HepG2 (cell line): ENCODE data around the gene TUT1. TPM values are rescaled to one million over a fixed set of nuclear protein-coding genes. Genes with fewer than 3 reads are reported as not detected.

Experiments used
- ETV5 ChIP-seq: IDR thresholded peaks from 2 replicates; pipeline ENCODE4 v1.6.1; 2018; ENCODE audit warnings: missing biosample characterization, missing genetic modification reagents, inconsistent platforms, borderline replicate concordance
- ETV6 ChIP-seq: sonication (generic); formaldehyde crosslinking; conservative IDR thresholded peaks from 2 replicates; pipeline ENCODE4 v1.4.0; 2020; ENCODE audit warnings: missing genetic modification reagents
- HOXA3 ChIP-seq: sonication (generic); formaldehyde crosslinking; IDR thresholded peaks from 2 replicates; pipeline ENCODE4 v1.5.0; 2020; ENCODE audit warnings: missing genetic modification reagents
- POLR2AphosphoS5 ChIP-seq: IDR thresholded peaks from 2 replicates; pipeline ENCODE4 v1.6.1; 2012; ENCODE audit warnings: low read depth, low read length
- RXRA ChIP-seq: sonication (generic); formaldehyde crosslinking; IDR thresholded peaks from 2 replicates; pipeline ENCODE4 v1.5.1; 2020; ENCODE audit warnings: missing genetic modification reagents
- SOX6 ChIP-seq, 2 experiments: fragments of 450-650 bp in 1 of 2; sonication (generic) in 1 of 2; formaldehyde crosslinking in 1 of 2; IDR thresholded peaks; 2 replicates each; pipeline versions ENCODE4 v1.4.0 to v1.6.1; 2017 to 2020; ENCODE audit warnings: antibody characterized with exemption in 1 of 2, mild to moderate bottlenecking in 1 of 2, missing genetic modification reagents in 1 of 2
- TAF15 ChIP-seq: fragments of 200-400 bp; formaldehyde crosslinking; IDR thresholded peaks from one replicate; pipeline ENCODE4 v1.6.1; 2018; ENCODE audit warnings: mild to moderate bottlenecking, low read depth, low read length; ENCODE audit not compliant: poor library complexity, severe bottlenecking
- TARDBP ChIP-seq: sonication (generic); formaldehyde crosslinking; IDR thresholded peaks from 2 replicates; pipeline ENCODE4 v1.8.0; 2022; ENCODE audit warnings: mild to moderate bottlenecking, missing genetic modification reagents
- YY1 ChIP-seq: IDR thresholded peaks from 2 replicates; pipeline ENCODE4 v1.6.1; 2011; ENCODE audit warnings: low read length, low read depth, moderate library complexity, mild to moderate bottlenecking; ENCODE audit not compliant: insufficient read depth, insufficient replicate concordance
- ZBTB20 ChIP-seq: sonication (generic); formaldehyde crosslinking; IDR thresholded peaks from 2 replicates; pipeline ENCODE4 v1.8.1; 2023; ENCODE audit warnings: missing genetic modification reagents, low read depth, mild to moderate bottlenecking, borderline replicate concordance
- ZFX ChIP-seq: sonication (generic); formaldehyde crosslinking; IDR thresholded peaks from 2 replicates; pipeline ENCODE4 v1.4.0; 2020; ENCODE audit warnings: mild to moderate bottlenecking, low read depth, missing genetic modification reagents, moderate library complexity
- ZNF790 ChIP-seq: sonication (generic); formaldehyde crosslinking; IDR thresholded peaks from 2 replicates; pipeline ENCODE4 v1.8.0; 2022; ENCODE audit warnings: missing genetic modification reagents, mild to moderate bottlenecking, borderline replicate concordance
- polyA plus RNA-seq, 8 experiments: library from polyadenylated mRNA; depleted of rRNA in 3 of 8; stranded (reverse) in 7 of 8; unstranded in 1 of 8; fragments of >200 nt; fragmentation: Illumina TruSeq in 4 of 8; extraction: Trizol in 4 of 8; gene quantifications; 2 replicates each; pipeline versions ENCODE4 v1.2.1 to v1.2.3, GENCODE V29; 2011 to 2016; ENCODE audit warnings: low read depth in 4 of 8, missing spikeins in 1 of 8, mixed read lengths in 1 of 8; ENCODE audit not compliant: insufficient read depth in 1 of 8
- total RNA-seq, 5 experiments: library from RNA; depleted of rRNA; stranded (reverse); fragments of >200 nt; fragmentation: Illumina TruSeq; extraction: Trizol; gene quantifications; 2 replicates each; pipeline ENCODE4 v1.2.3, GENCODE V29; 2016; ENCODE audit warnings: low read depth in 1 of 5
- TF ChIP-seq, protein P1 (sequence below): IDR thresholded peaks from 2 replicates; pipeline ENCODE4 v1.4.0; 2020; ENCODE audit warnings: mild to moderate bottlenecking, missing genetic modification reagents
- TF ChIP-seq, protein P2 (sequence below): sonication (generic); formaldehyde crosslinking; IDR thresholded peaks from 2 replicates; pipeline ENCODE4 v1.8.1; 2023; ENCODE audit warnings: mild to moderate bottlenecking, moderate library complexity, missing genetic modification reagents
- TF ChIP-seq, protein P3 (sequence below): sonication (generic); formaldehyde crosslinking; IDR thresholded peaks from 2 replicates; pipeline ENCODE4 v1.5.1; 2020; ENCODE audit warnings: mild to moderate bottlenecking, missing genetic modification reagents, moderate library complexity
- TF ChIP-seq, protein P4 (sequence below): sonication (generic); formaldehyde crosslinking; IDR thresholded peaks from 2 replicates; pipeline ENCODE4 v1.4.0; 2020; ENCODE audit warnings: missing genetic modification reagents

TUT1 gene
- total and polyA plus RNA-seq, 2 of the 13 experiments (the other 11 are each of a cell fraction or from before 2014, with no cell fraction given) = 9.7 to 14.3 TPM

DNA sequence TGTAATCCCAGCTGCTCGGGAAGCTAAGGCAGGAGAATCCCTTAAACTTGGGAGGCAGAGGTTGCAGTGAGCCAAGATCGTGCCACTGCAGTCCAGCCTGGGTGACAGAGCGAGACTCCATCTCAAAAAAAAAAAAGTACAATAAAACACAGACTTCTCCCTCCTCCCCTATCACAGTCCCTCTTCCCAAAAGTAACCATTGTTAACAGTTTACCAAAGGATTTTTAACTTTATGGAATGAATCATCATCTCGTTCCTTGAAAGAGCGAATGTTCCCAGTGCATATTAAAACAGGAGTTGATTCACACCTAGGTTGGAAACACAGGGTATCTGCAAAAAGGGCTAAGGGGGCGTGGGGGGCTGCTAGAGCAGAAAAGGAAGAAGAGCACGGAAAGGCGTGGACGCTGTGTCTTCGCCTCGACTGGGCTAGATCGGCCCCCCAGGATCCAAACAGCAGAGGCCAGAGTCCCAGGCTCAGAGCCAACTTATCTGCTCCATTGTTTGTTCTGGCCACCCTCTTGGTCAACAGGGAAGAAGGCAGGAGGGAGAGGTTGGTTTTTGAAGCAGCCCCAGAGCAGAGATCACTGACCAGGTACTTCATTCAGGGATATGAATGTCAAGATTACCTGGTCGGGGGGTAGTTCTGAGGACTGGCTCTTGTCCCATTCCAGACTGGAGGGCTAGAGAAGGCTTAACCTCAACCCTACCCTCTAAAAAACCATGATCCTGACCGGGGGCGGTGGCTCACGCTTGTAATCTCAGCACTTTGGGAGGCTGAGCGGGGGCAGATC is 42.6 kb downstream of the TUT1 start (continued):
- TF ChIP-seq, protein P1, sequence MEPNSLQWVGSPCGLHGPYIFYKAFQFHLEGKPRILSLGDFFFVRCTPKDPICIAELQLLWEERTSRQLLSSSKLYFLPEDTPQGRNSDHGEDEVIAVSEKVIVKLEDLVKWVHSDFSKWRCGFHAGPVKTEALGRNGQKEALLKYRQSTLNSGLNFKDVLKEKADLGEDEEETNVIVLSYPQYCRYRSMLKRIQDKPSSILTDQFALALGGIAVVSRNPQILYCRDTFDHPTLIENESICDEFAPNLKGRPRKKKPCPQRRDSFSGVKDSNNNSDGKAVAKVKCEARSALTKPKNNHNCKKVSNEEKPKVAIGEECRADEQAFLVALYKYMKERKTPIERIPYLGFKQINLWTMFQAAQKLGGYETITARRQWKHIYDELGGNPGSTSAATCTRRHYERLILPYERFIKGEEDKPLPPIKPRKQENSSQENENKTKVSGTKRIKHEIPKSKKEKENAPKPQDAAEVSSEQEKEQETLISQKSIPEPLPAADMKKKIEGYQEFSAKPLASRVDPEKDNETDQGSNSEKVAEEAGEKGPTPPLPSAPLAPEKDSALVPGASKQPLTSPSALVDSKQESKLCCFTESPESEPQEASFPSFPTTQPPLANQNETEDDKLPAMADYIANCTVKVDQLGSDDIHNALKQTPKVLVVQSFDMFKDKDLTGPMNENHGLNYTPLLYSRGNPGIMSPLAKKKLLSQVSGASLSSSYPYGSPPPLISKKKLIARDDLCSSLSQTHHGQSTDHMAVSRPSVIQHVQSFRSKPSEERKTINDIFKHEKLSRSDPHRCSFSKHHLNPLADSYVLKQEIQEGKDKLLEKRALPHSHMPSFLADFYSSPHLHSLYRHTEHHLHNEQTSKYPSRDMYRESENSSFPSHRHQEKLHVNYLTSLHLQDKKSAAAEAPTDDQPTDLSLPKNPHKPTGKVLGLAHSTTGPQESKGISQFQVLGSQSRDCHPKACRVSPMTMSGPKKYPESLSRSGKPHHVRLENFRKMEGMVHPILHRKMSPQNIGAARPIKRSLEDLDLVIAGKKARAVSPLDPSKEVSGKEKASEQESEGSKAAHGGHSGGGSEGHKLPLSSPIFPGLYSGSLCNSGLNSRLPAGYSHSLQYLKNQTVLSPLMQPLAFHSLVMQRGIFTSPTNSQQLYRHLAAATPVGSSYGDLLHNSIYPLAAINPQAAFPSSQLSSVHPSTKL (CRISPR knock-in tag) = peak; percentile 79
- TF ChIP-seq ZFX (CRISPR knock-in tag) = peak; percentile 51
- TF ChIP-seq SOX6 (IDR thresholded peaks at IDR 0.05) = no peak
- TF ChIP-seq SOX6 (CRISPR knock-in tag; IDR thresholded peaks at IDR 0.05) = peak; percentile 79
- TF ChIP-seq, protein P2, sequence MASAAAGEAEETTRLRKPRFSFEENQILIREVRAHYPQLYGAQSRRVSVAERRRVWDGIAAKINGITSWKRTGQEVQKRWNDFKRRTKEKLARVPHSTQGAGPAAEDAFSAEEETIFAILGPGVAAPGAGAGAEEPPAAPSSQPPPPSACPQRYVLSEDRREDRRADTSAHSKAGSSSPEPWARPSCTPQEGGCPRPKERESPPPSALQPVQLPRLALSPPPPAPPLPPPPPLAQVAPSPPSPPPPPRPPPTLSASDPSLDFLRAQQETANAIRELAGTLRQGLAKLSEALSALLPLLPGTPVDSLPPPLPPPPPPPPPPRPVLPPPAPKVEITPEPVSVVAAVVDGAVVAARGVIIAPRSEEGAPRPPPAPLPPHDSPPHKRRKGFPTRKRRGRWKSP (CRISPR knock-in tag) = no peak; the same call in 1 of the 2 replicates
- TF ChIP-seq, protein P3, sequence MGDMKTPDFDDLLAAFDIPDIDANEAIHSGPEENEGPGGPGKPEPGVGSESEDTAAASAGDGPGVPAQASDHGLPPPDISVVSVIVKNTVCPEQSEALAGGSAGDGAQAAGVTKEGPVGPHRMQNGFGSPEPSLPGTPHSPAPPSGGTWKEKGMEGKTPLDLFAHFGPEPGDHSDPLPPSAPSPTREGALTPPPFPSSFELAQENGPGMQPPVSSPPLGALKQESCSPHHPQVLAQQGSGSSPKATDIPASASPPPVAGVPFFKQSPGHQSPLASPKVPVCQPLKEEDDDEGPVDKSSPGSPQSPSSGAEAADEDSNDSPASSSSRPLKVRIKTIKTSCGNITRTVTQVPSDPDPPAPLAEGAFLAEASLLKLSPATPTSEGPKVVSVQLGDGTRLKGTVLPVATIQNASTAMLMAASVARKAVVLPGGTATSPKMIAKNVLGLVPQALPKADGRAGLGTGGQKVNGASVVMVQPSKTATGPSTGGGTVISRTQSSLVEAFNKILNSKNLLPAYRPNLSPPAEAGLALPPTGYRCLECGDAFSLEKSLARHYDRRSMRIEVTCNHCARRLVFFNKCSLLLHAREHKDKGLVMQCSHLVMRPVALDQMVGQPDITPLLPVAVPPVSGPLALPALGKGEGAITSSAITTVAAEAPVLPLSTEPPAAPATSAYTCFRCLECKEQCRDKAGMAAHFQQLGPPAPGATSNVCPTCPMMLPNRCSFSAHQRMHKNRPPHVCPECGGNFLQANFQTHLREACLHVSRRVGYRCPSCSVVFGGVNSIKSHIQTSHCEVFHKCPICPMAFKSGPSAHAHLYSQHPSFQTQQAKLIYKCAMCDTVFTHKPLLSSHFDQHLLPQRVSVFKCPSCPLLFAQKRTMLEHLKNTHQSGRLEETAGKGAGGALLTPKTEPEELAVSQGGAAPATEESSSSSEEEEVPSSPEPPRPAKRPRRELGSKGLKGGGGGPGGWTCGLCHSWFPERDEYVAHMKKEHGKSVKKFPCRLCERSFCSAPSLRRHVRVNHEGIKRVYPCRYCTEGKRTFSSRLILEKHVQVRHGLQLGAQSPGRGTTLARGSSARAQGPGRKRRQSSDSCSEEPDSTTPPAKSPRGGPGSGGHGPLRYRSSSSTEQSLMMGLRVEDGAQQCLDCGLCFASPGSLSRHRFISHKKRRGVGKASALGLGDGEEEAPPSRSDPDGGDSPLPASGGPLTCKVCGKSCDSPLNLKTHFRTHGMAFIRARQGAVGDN (CRISPR knock-in tag) = peak; percentile 72
- peak; percentile 75; the same call in 1 of the 2 replicates for TF ChIP-seq HOXA3 (CRISPR knock-in tag)
- TF ChIP-seq ZNF790 (CRISPR knock-in tag) = peak; percentile 77; the same call in 1 of the 2 replicates
- 0 out of 2 replicates have a peak, but pooled peaks have one; percentile 17 for TF ChIP-seq ZBTB20 (CRISPR knock-in tag)
- peak; percentile 82 for TF ChIP-seq TARDBP (CRISPR knock-in tag)
- TF ChIP-seq TAF15 = no peak
- TF ChIP-seq ETV5 (CRISPR knock-in tag) = peak; percentile 22; the same call in 1 of the 2 replicates
- TF ChIP-seq YY1 = peak; percentile 11
- no peak for TF ChIP-seq ETV6
- TF ChIP-seq, protein P4, sequence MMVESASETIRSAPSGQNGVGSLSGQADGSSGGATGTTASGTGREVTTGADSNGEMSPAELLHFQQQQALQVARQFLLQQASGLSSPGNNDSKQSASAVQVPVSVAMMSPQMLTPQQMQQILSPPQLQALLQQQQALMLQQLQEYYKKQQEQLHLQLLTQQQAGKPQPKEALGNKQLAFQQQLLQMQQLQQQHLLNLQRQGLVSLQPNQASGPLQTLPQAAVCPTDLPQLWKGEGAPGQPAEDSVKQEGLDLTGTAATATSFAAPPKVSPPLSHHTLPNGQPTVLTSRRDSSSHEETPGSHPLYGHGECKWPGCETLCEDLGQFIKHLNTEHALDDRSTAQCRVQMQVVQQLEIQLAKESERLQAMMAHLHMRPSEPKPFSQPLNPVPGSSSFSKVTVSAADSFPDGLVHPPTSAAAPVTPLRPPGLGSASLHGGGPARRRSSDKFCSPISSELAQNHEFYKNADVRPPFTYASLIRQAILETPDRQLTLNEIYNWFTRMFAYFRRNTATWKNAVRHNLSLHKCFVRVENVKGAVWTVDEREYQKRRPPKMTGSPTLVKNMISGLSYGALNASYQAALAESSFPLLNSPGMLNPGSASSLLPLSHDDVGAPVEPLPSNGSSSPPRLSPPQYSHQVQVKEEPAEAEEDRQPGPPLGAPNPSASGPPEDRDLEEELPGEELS (CRISPR knock-in tag) = peak; percentile 74; the same call in 1 of the 2 replicates
- peak; percentile 33; the same call in 1 of the 2 replicates for TF ChIP-seq RXRA (CRISPR knock-in tag)
- TF ChIP-seq POLR2AphosphoS5 = 0 out of 2 replicates have a peak, but pooled peaks have one; percentile 13
